GM12864 (cell line): ENCODE measurements around the gene USP43.
"Not testable (repeated sequence)": the region's sequence is repeated elsewhere in the genome, so short reads cannot be mapped to it uniquely, and the experiment has no call there.

Experiments
- DNase-seq: peaks from one replicate; pipeline ENCODE4 v3.0.0-alpha.2; 2011; ENCODE audit warnings: low read depth
- H3K4me3 ChIP-seq: 2 replicates; pipeline ENCODE4 v1.5.1; 2011; ENCODE audit warnings: mild to moderate bottlenecking, low read depth, low read length, control low read depth
- CTCF ChIP-seq: IDR thresholded peaks from 2 replicates; pipeline ENCODE4 v1.5.1; 2011; ENCODE audit warnings: low read depth, mild to moderate bottlenecking, moderate library complexity, low read length, control low read depth, inconsistent platforms; ENCODE audit errors: missing control alignments

Gene USP43

GRCh38 chr17:9615486-9615885 lies 29.8 kb upstream of the USP43 start:
- TF ChIP-seq CTCF, result no peak
- no peak for DNase-seq
- no peak overlapping the region for H3K4me3 ChIP-seq

GRCh38 chr17:9622961-9623360 lies 22.4 kb upstream of the USP43 start:
- TF ChIP-seq CTCF, result no peak
- no peak for DNase-seq
- no peak overlapping the region for H3K4me3 ChIP-seq

GRCh38 chr17:9628509-9628908 lies 16.8 kb upstream of the USP43 start:
- no peak for TF ChIP-seq CTCF
- H3K4me3 ChIP-seq, result no peak overlapping the region
- no peak for DNase-seq

- no peak for TF ChIP-seq CTCF
- no peak for DNase-seq
- H3K4me3 ChIP-seq, result no peak overlapping the region
These were observed 12.6 kb upstream of the USP43 start for GRCh38 chr17:9632741-9633140.

- DNase-seq, result no peak
- no peak for TF ChIP-seq CTCF
- no peak overlapping the region for H3K4me3 ChIP-seq
These were observed 10.0 kb upstream of the USP43 start for GRCh38 chr17:9635340-9635739.

- no peak for TF ChIP-seq CTCF
- H3K4me3 ChIP-seq, result no peak overlapping the region
- DNase-seq, result no peak
These were observed 8.8 kb upstream of the USP43 start for GRCh38 chr17:9636501-9636900.

- not testable (repeated sequence) for DNase-seq, H3K4me3 ChIP-seq
These were observed 4.9 kb upstream of the USP43 start for GRCh38 chr17:9640388-9640787.

GRCh38 chr17:9643611-9644010 lies 1.7 kb upstream of the USP43 start:
- H3K4me3 ChIP-seq, result no peak overlapping the region
- no peak for DNase-seq
- TF ChIP-seq CTCF, result no peak
